GM23248 (cell line): ENCODE measurements around the gene SHB.
"Not testable (repeated sequence)": the region's sequence is repeated elsewhere in the genome, so short reads cannot be mapped to it uniquely, and the experiment has no call there.

ENCODE experiments used
- EZH2 ChIP-seq: fragments of 200-600 bp; sonication (generic); IDR thresholded peaks from 2 replicates; pipeline ENCODE4 v1.6.1; 2018; ENCODE audit warnings: antibody characterized with exemption, mild to moderate bottlenecking; ENCODE audit not compliant: insufficient read depth, poor library complexity, severe bottlenecking
- EZH2phosphoT487 ChIP-seq: fragments of 200-600 bp; sonication (generic); IDR thresholded peaks from 2 replicates; pipeline ENCODE4 v1.6.1; 2018; ENCODE audit warnings: antibody characterized with exemption, moderate library complexity, mild to moderate bottlenecking, low read depth; ENCODE audit not compliant: insufficient read depth

GRCh38 chr9:37909836-37910235 is 159.2 kb downstream of the SHB start:
- TF ChIP-seq EZH2phosphoT487, EZH2: not testable (repeated sequence)
